ENCODE data around the gene OPHN1.

The OPHN1 gene

GRCh38 chrX:68432648-68433047 is 647 bp downstream of the OPHN1 start:
- Histone ChIP-seq H4K8ac (ENCODE audit: low read depth, low read length) (no peak overlapping the region), H3K18ac (ENCODE audit: low read length) (no peak overlapping the region), H3K4me2 (ENCODE audit: low read length) (peak overlapping the region; percentile 66), H2BK15ac (replicated peaks; ENCODE audit: low read depth) (no peak overlapping the region), H3K4me1 (ENCODE audit: control insufficient read depth, low read depth, low read length) (no peaks in the 10 kb centered on the region), H4K5ac (ENCODE audit: low read length) (no peak overlapping the region), H3K4me3 (ENCODE audit: low read length) (peak overlapping the region; percentile 61), H3K36me3 (ENCODE audit: control insufficient read depth, insufficient read depth, low read length) (no peaks in the 10 kb centered on the region), H3K27me3 (ENCODE audit: insufficient read depth, low read length, poor library complexity) (no peaks in the 10 kb centered on the region), H3K79me2 (ENCODE audit: control insufficient read depth, insufficient read depth, low read length) (no peaks in the 10 kb centered on the region), H3K23ac (ENCODE audit: low read length) (no peak overlapping the region), H3K79me1 (ENCODE audit: low read length) (no peaks in the 10 kb centered on the region), H3K27ac (ENCODE audit: low read depth, low read length) (peak overlapping the region; percentile 63), H3K4ac (ENCODE audit: low read depth, low read length) (no peak overlapping the region), H2BK120ac (ENCODE audit: low read depth, low read length) (no peak overlapping the region), H3K56ac (ENCODE audit: low read length) (peak overlapping the region; percentile 82), H2BK5ac (ENCODE audit: low read length) (no peak overlapping the region), H3K9ac (ENCODE audit: low read length) (peak overlapping the region; percentile 66), H2AK5ac (ENCODE audit: low read length) (no peak overlapping the region)
- peak; percentile 45 for DNase-seq
- no CpG with 5 or more reads among the region's 12 CpGs for WGBS (ENCODE audit: extremely low coverage, insufficient coverage, low lambda C conversion rate)

- H3K9ac ChIP-seq (ENCODE audit: low read length): no peak overlapping the region
- H4K5ac ChIP-seq (ENCODE audit: low read length): no peak overlapping the region
- H3K36me3 ChIP-seq (ENCODE audit: control insufficient read depth, insufficient read depth, low read length): no peaks in the 10 kb centered on the region
- H3K27me3 ChIP-seq (ENCODE audit: insufficient read depth, low read length, poor library complexity): no peaks in the 10 kb centered on the region
- no peak overlapping the region for H2AK5ac ChIP-seq (ENCODE audit: low read length)
- H3K27ac ChIP-seq (ENCODE audit: low read depth, low read length): no peak overlapping the region
- no peak overlapping the region for H3K56ac ChIP-seq (ENCODE audit: low read length)
- H3K79me2 ChIP-seq (ENCODE audit: control insufficient read depth, insufficient read depth, low read length): no peaks in the 10 kb centered on the region
- H3K4me2 ChIP-seq (ENCODE audit: low read length): no peak overlapping the region
- no peak overlapping the region for H3K4ac ChIP-seq (ENCODE audit: low read depth, low read length)
- H3K23ac ChIP-seq (ENCODE audit: low read length): no peak overlapping the region
- no peak overlapping the region for H2BK5ac ChIP-seq (ENCODE audit: low read length)
- no peak overlapping the region for H2BK15ac ChIP-seq (replicated peaks; ENCODE audit: low read depth)
- no peak for DNase-seq
- no peak overlapping the region for H3K4me3 ChIP-seq (ENCODE audit: low read length)
- no peaks in the 10 kb centered on the region for H3K4me1 ChIP-seq (ENCODE audit: control insufficient read depth, low read depth, low read length)
- H3K79me1 ChIP-seq (ENCODE audit: low read length): no peaks in the 10 kb centered on the region
- H2BK120ac ChIP-seq (ENCODE audit: low read depth, low read length): no peak overlapping the region
- no CpG with 5 or more reads among the region's 2 CpGs for WGBS (ENCODE audit: extremely low coverage, insufficient coverage, low lambda C conversion rate)
- no peak overlapping the region for H4K8ac ChIP-seq (ENCODE audit: low read depth, low read length)
- H3K18ac ChIP-seq (ENCODE audit: low read length): no peak overlapping the region
Measured at GRCh38 chrX:68431836-68432235, 1.5 kb downstream of the OPHN1 start.

- H3K4me2 ChIP-seq (ENCODE audit: low read length): no peak overlapping the region
- no peak overlapping the region for H3K56ac ChIP-seq (ENCODE audit: low read length)
- no peak overlapping the region for H2BK5ac ChIP-seq (ENCODE audit: low read length)
- H3K27me3 ChIP-seq (ENCODE audit: insufficient read depth, low read length, poor library complexity): no peaks in the 10 kb centered on the region
- DNase-seq: no peak
- WGBS (ENCODE audit: extremely low coverage, insufficient coverage, low lambda C conversion rate): no CpG with 5 or more reads among the region's 10 CpGs
- no peaks in the 10 kb centered on the region for H3K79me2 ChIP-seq (ENCODE audit: control insufficient read depth, insufficient read depth, low read length)
- H3K79me1 ChIP-seq (ENCODE audit: low read length): no peaks in the 10 kb centered on the region
- no peak overlapping the region for H3K4me3 ChIP-seq (ENCODE audit: low read length)
- H3K36me3 ChIP-seq (ENCODE audit: control insufficient read depth, insufficient read depth, low read length): no peaks in the 10 kb centered on the region
- H4K5ac ChIP-seq (ENCODE audit: low read length): no peak overlapping the region
- no peak overlapping the region for H2BK120ac ChIP-seq (ENCODE audit: low read depth, low read length)
- no peak overlapping the region for H3K4ac ChIP-seq (ENCODE audit: low read depth, low read length)
- no peak overlapping the region for H3K9ac ChIP-seq (ENCODE audit: low read length)
- H3K23ac ChIP-seq (ENCODE audit: low read length): no peak overlapping the region
- no peak overlapping the region for H4K8ac ChIP-seq (ENCODE audit: low read depth, low read length)
- H2AK5ac ChIP-seq (ENCODE audit: low read length): no peak overlapping the region
- no peak overlapping the region for H2BK15ac ChIP-seq (replicated peaks; ENCODE audit: low read depth)
- no peak overlapping the region for H3K27ac ChIP-seq (ENCODE audit: low read depth, low read length)
- H3K18ac ChIP-seq (ENCODE audit: low read length): no peak overlapping the region
- no peaks in the 10 kb centered on the region for H3K4me1 ChIP-seq (ENCODE audit: control insufficient read depth, low read depth, low read length)
Measured at GRCh38 chrX:68429216-68429615, 4.1 kb downstream of the OPHN1 start.

GRCh38 chrX:68428431-68428830 is 4.9 kb downstream of the OPHN1 start:
- DNase-seq: no peak
- Histone ChIP-seq H3K9ac (ENCODE audit: low read length) (no peak overlapping the region), H4K8ac (ENCODE audit: low read depth, low read length) (no peak overlapping the region), H3K4ac (ENCODE audit: low read depth, low read length) (no peak overlapping the region), H3K18ac (ENCODE audit: low read length) (no peak overlapping the region), H3K36me3 (ENCODE audit: control insufficient read depth, insufficient read depth, low read length) (no peaks in the 10 kb centered on the region), H3K4me2 (ENCODE audit: low read length) (no peak overlapping the region), H3K56ac (ENCODE audit: low read length) (no peak overlapping the region), H3K27ac (ENCODE audit: low read depth, low read length) (no peak overlapping the region), H3K4me3 (ENCODE audit: low read length) (no peak overlapping the region), H3K27me3 (ENCODE audit: insufficient read depth, low read length, poor library complexity) (no peaks in the 10 kb centered on the region), H2BK120ac (ENCODE audit: low read depth, low read length) (no peak overlapping the region), H4K5ac (ENCODE audit: low read length) (no peak overlapping the region), H2BK5ac (ENCODE audit: low read length) (no peak overlapping the region), H2BK15ac (replicated peaks; ENCODE audit: low read depth) (no peak overlapping the region), H3K79me1 (ENCODE audit: low read length) (no peaks in the 10 kb centered on the region), H2AK5ac (ENCODE audit: low read length) (no peak overlapping the region), H3K4me1 (ENCODE audit: control insufficient read depth, low read depth, low read length) (no peaks in the 10 kb centered on the region), H3K79me2 (ENCODE audit: control insufficient read depth, insufficient read depth, low read length) (no peaks in the 10 kb centered on the region), H3K23ac (ENCODE audit: low read length) (no peak overlapping the region)
- WGBS (ENCODE audit: extremely low coverage, insufficient coverage, low lambda C conversion rate): no CpG with 5 or more reads among the region's 3 CpGs

GRCh38 chrX:68424719-68425118 is 8.6 kb downstream of the OPHN1 start:
- Histone ChIP-seq H3K56ac (ENCODE audit: low read length) (no peak overlapping the region), H3K4me3 (ENCODE audit: low read length) (no peak overlapping the region), H3K4ac (ENCODE audit: low read depth, low read length) (no peak overlapping the region), H4K8ac (ENCODE audit: low read depth, low read length) (no peak overlapping the region), H2AK5ac (ENCODE audit: low read length) (no peak overlapping the region), H2BK15ac (replicated peaks; ENCODE audit: low read depth) (no peak overlapping the region), H4K5ac (ENCODE audit: low read length) (no peak overlapping the region), H3K79me1 (ENCODE audit: low read length) (no peaks in the 10 kb centered on the region), H3K4me1 (ENCODE audit: control insufficient read depth, low read depth, low read length) (no peaks in the 10 kb centered on the region), H2BK120ac (ENCODE audit: low read depth, low read length) (no peak overlapping the region), H2BK5ac (ENCODE audit: low read length) (no peak overlapping the region), H3K79me2 (ENCODE audit: control insufficient read depth, insufficient read depth, low read length) (no peaks in the 10 kb centered on the region), H3K9ac (ENCODE audit: low read length) (no peak overlapping the region), H3K36me3 (ENCODE audit: control insufficient read depth, insufficient read depth, low read length) (no peaks in the 10 kb centered on the region), H3K23ac (ENCODE audit: low read length) (no peak overlapping the region), H3K27ac (ENCODE audit: low read depth, low read length) (no peak overlapping the region), H3K27me3 (ENCODE audit: insufficient read depth, low read length, poor library complexity) (no peaks in the 10 kb centered on the region), H3K4me2 (ENCODE audit: low read length) (no peak overlapping the region), H3K18ac (ENCODE audit: low read length) (no peak overlapping the region)
- no CpG with 5 or more reads among the region's 1 CpG for WGBS (ENCODE audit: extremely low coverage, insufficient coverage, low lambda C conversion rate)
- no peak for DNase-seq

GRCh38 chrX:68422478-68422877 is 10.8 kb downstream of the OPHN1 start:
- no peak overlapping the region for H3K27ac ChIP-seq (ENCODE audit: low read depth, low read length)
- no peak overlapping the region for H3K23ac ChIP-seq (ENCODE audit: low read length)
- no peaks in the 10 kb centered on the region for H3K27me3 ChIP-seq (ENCODE audit: insufficient read depth, low read length, poor library complexity)
- no peak overlapping the region for H3K4ac ChIP-seq (ENCODE audit: low read depth, low read length)
- H3K4me1 ChIP-seq (ENCODE audit: control insufficient read depth, low read depth, low read length): no peaks in the 10 kb centered on the region
- H2BK5ac ChIP-seq (ENCODE audit: low read length): no peak overlapping the region
- H3K18ac ChIP-seq (ENCODE audit: low read length): no peak overlapping the region
- H3K79me1 ChIP-seq (ENCODE audit: low read length): no peaks in the 10 kb centered on the region
- H3K9ac ChIP-seq (ENCODE audit: low read length): no peak overlapping the region
- H3K79me2 ChIP-seq (ENCODE audit: control insufficient read depth, insufficient read depth, low read length): no peaks in the 10 kb centered on the region
- H2BK120ac ChIP-seq (ENCODE audit: low read depth, low read length): no peak overlapping the region
- no peak overlapping the region for H4K5ac ChIP-seq (ENCODE audit: low read length)
- H3K36me3 ChIP-seq (ENCODE audit: control insufficient read depth, insufficient read depth, low read length): no peaks in the 10 kb centered on the region
- no peak overlapping the region for H4K8ac ChIP-seq (ENCODE audit: low read depth, low read length)
- no peak overlapping the region for H3K4me2 ChIP-seq (ENCODE audit: low read length)
- H3K56ac ChIP-seq (ENCODE audit: low read length): no peak overlapping the region
- no peak overlapping the region for H2BK15ac ChIP-seq (replicated peaks; ENCODE audit: low read depth)
- no peak overlapping the region for H2AK5ac ChIP-seq (ENCODE audit: low read length)
- no peak for DNase-seq
- no peak overlapping the region for H3K4me3 ChIP-seq (ENCODE audit: low read length)

Data from mesendoderm (in vitro differentiated cells).